NT2/D1 (cell line): ENCODE data around the gene TNS3.

Source experiments
- DNase-seq: peaks from one replicate; pipeline ENCODE4 v3.0.0-alpha.2; 2011; ENCODE audit warnings: low read depth, low spot score
- H3K27me3 ChIP-seq: 2 replicates; pipeline ENCODE4 v1.6.0; 2011; ENCODE audit warnings: mild to moderate bottlenecking; ENCODE audit not compliant: insufficient read length, insufficient read depth
- H3K36me3 ChIP-seq: 2 replicates; pipeline ENCODE4 v1.6.1; 2011; ENCODE audit warnings: mild to moderate bottlenecking, low read length, mixed read lengths; ENCODE audit not compliant: insufficient read depth, insufficient read length
- H3K4me1 ChIP-seq: 2 replicates; pipeline ENCODE4 v1.5.1; 2011; ENCODE audit not compliant: insufficient read depth, insufficient read length
- H3K4me3 ChIP-seq: 2 replicates; pipeline ENCODE4 v1.5.1; 2011; ENCODE audit warnings: low read depth; ENCODE audit not compliant: insufficient read length
- H3K9ac ChIP-seq: 2 replicates; pipeline ENCODE4 v1.6.0; 2011; ENCODE audit warnings: low read depth; ENCODE audit not compliant: insufficient read length
- H3K9me3 ChIP-seq: 2 replicates; pipeline ENCODE4 v1.5.1; 2011; ENCODE audit warnings: mild to moderate bottlenecking, low read length; ENCODE audit not compliant: insufficient read depth
- SUZ12 ChIP-seq: IDR thresholded peaks from 2 replicates; pipeline ENCODE4 v1.6.1; 2011; ENCODE audit not compliant: insufficient read length, insufficient read depth; ENCODE audit errors: extremely low read depth
- YY1 ChIP-seq: IDR thresholded peaks from 2 replicates; pipeline ENCODE4 v1.6.1; 2011; ENCODE audit not compliant: insufficient read length, insufficient read depth
- ZNF274 ChIP-seq: IDR thresholded peaks from 2 replicates; pipeline ENCODE4 v1.6.1; 2011; ENCODE audit warnings: mild to moderate bottlenecking, low read depth, low read length

The TNS3 gene

DNA sequence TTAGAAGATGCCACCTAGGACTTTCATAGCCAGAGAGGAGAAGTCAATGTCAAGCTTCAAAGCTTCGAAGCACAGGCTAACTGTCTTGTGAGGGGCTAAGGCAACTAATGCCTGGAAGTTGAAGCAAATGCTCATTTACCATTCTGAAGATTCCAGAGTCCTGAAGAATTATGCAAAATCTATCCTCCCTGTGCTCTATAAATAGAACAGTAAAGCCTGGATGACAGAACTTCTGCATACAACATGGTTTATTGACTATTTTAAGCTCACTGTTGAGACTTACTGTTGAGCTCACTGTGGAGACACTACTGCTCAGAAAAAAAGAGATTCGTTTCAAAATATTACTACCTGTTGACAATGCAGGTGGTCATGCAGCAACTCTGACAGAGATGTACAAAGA lies 28.6 kb downstream of the TNS3 start:
- Histone ChIP-seq H3K9ac (no peak overlapping the region), H3K4me1 (peaks cover 7% of the 10 kb centered on the region), H3K27me3 (no peaks in the 10 kb centered on the region), H3K9me3 (no peaks in the 10 kb centered on the region), H3K4me3 (no peak overlapping the region), H3K36me3 (peaks cover 35% of the 10 kb centered on the region)
- DNase-seq: no peak
- TF ChIP-seq YY1 (no peak), ZNF274 (no peak), SUZ12 (no peak)

DNA sequence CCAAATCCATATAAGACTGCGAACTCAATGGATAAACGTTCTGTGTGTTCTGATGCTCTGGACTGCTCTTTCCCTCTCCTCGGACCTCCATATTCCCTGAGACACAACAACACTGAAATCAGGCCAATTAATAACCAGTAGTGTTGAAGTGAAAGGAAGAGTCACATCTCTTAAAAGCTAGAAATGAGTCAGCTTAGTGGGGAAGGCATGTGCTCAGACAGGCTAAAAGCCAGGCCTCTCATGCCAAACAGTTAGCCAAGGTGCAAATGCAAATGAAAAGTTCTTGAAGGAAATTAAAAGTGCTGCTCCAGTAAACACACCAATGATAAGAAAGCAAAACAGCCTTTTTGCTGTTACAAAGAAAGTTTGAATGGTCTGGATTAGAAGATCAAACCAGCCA lies 29.3 kb downstream of the TNS3 start:
- Histone ChIP-seq H3K4me1 (peaks cover 7% of the 10 kb centered on the region), H3K27me3 (no peaks in the 10 kb centered on the region), H3K9ac (no peak overlapping the region), H3K36me3 (peaks cover 37% of the 10 kb centered on the region), H3K9me3 (no peaks in the 10 kb centered on the region), H3K4me3 (no peak overlapping the region)
- TF ChIP-seq YY1: no peak
- no peak for TF ChIP-seq ZNF274
- no peak for TF ChIP-seq SUZ12
- no peak for DNase-seq

DNA sequence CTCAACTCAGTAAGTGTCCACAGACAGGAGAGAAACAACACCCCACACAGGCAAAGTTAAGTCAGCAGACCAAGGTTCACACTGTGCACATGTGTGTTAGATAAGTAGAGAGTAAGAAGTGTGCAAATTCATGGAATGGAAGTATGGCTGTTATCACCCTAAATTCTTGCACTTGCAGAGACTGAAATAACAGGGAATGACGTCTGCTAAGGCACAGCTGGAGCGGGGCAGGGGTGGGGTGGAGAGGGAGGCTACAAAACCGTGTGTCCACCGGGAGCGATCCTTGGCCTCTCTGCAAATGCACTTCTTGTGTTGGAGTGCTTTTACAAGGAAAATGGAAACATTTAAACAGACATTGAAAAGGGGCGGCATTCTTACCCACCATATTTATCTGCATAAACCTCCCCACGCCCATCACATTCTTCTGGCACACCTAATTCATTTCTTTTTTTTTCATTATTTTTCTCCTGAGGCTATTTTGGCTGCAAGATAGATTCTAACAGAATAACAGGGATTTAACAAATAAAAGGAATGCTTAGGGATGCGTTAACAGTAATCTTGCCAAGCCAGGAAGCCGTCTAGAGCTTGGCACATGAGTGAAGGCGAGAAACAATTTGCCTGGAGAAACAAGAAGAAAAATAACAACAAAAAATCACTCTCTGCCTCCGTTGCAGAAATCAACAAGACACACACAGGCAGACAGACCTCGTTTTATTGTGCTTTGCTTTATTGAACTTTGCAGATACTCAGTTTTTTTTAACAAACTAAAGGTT lies 30.1 kb downstream of the TNS3 start:
- no peak for DNase-seq
- Histone ChIP-seq H3K36me3 (peaks cover 43% of the 10 kb centered on the region), H3K4me1 (peaks cover 7% of the 10 kb centered on the region), H3K9me3 (no peaks in the 10 kb centered on the region), H3K27me3 (no peaks in the 10 kb centered on the region), H3K9ac (no peak overlapping the region), H3K4me3 (no peak overlapping the region)
- no peak for TF ChIP-seq YY1
- no peak for TF ChIP-seq ZNF274
- no peak for TF ChIP-seq SUZ12

- H3K9me3 ChIP-seq: no peaks in the 10 kb centered on the region
- H3K9ac ChIP-seq: no peak overlapping the region
- DNase-seq: no peak
- no peak overlapping the region for H3K4me3 ChIP-seq
- TF ChIP-seq SUZ12 (no peak), ZNF274 (no peak), YY1 (no peak)
- H3K36me3 ChIP-seq: peaks cover 44% of the 10 kb centered on the region
- H3K4me1 ChIP-seq: peaks cover 8% of the 10 kb centered on the region
- no peaks in the 10 kb centered on the region for H3K27me3 ChIP-seq
Measured at GRCh38 chr7:47550788-47551470, 31.0 kb downstream of the TNS3 start.

- H3K27me3 ChIP-seq: no peaks in the 10 kb centered on the region
- H3K9me3 ChIP-seq: no peaks in the 10 kb centered on the region
- DNase-seq: no peak
- no peak overlapping the region for H3K9ac ChIP-seq
- no peak for TF ChIP-seq SUZ12
- no peak for TF ChIP-seq ZNF274
- no peak for TF ChIP-seq YY1
- peaks cover 11% of the 10 kb centered on the region for H3K4me1 ChIP-seq
- peaks cover 44% of the 10 kb centered on the region for H3K36me3 ChIP-seq
- no peak overlapping the region for H3K4me3 ChIP-seq
Measured at GRCh38 chr7:47549916-47550315, 32.0 kb downstream of the TNS3 start.

DNA sequence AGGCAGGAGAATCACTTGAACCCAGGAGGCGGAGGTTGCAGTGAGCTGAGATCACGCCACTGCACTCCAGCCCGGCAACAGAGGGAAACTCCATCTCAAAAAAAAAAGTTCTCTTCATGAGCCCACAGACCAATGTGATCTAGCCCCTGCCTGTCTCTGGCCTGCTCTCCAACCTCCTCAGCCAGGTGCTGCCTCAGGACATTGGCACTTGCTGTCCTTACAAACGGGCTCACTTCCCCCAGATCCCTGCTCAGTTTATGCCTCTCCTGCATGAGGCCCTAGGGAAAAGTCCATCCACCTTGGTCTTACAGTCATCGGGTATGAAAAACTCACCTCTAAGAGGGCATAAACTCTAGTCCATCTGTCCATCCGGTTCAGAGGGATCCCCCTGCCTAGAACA lies 32.5 kb downstream of the TNS3 start:
- no peak for DNase-seq
- Histone ChIP-seq H3K9me3 (no peaks in the 10 kb centered on the region), H3K9ac (no peak overlapping the region), H3K36me3 (peaks cover 50% of the 10 kb centered on the region), H3K4me1 (peaks cover 11% of the 10 kb centered on the region), H3K27me3 (no peaks in the 10 kb centered on the region), H3K4me3 (no peak overlapping the region)
- TF ChIP-seq SUZ12: no peak
- TF ChIP-seq YY1: no peak
- no peak for TF ChIP-seq ZNF274

GRCh38 chr7:47548546-47548945 lies 33.4 kb downstream of the TNS3 start:
- H3K36me3 ChIP-seq: peaks cover 54% of the 10 kb centered on the region
- no peak for DNase-seq
- H3K4me1 ChIP-seq: peaks cover 11% of the 10 kb centered on the region
- no peaks in the 10 kb centered on the region for H3K27me3 ChIP-seq
- H3K9ac ChIP-seq: no peak overlapping the region
- H3K9me3 ChIP-seq: no peaks in the 10 kb centered on the region
- no peak overlapping the region for H3K4me3 ChIP-seq
- TF ChIP-seq YY1: no peak
- TF ChIP-seq ZNF274: no peak
- no peak for TF ChIP-seq SUZ12
